ENCODE measurements around the gene GJB2.

GJB2 gene

DNA sequence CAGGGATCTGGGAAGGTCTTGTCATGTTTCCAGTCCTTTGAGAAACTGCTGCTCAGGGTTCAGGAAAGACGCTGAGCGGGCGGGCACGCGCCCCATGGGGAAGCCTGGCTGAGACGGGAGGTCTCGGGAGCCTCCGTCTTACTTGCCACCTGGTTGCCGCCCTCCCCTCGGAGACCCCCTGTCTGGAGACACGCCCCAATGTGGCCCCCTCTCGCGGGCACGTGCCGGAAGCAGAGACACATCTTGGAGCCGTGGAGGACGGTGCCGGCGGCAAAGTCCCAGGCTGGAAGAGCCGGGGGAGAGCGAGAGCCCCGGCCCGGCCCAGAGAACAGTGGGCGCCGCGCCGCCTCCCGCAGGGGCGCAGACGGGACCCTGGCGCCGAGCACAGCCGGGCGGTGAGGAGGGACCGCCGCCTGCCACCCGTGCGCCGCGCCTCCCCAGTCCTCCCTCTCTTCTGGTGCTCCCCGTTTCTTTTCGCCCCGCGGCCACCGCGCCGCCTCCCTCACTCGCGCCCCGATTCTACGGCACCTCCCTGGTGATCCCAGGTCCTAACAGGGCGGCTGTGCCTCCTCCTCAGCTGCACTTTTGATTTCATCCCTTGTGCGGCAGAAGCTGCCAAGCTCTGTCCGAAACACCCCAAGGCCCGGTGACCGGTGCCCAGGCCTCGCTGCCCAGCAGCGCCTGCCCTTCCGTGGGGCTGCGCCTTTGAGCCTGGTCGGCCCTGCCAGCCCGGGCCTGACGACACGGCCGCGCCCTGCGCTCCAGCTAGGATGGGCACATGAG is 15.5 kb downstream of the GJB2 start:
- no peaks in the 10 kb centered on the region for H3K27me3 ChIP-seq (ENCODE audit: low read length)
- H3K9ac ChIP-seq (ENCODE audit: low read length), result no peak overlapping the region
- H3K9me3 ChIP-seq (ENCODE audit: insufficient read depth, low read length), result no peaks in the 10 kb centered on the region
- H3F3A ChIP-seq (ENCODE audit: insufficient read depth), result no peaks in the 10 kb centered on the region
- no peak overlapping the region for H2AFZ ChIP-seq (ENCODE audit: low read depth, low read length, severe bottlenecking)
- no peak overlapping the region for H3K27ac ChIP-seq (ENCODE audit: low read depth, low read length)
- no peaks in the 10 kb centered on the region for H3K36me3 ChIP-seq (ENCODE audit: low read length)
- H3K4me2 ChIP-seq (ENCODE audit: low read depth, low read length, poor library complexity, severe bottlenecking), result no peak overlapping the region
- no peaks in the 10 kb centered on the region for H3K79me2 ChIP-seq (ENCODE audit: insufficient read depth, low read length)
- no peaks in the 10 kb centered on the region for H3K9me2 ChIP-seq (replicated peaks; ENCODE audit: insufficient read depth, low read length)
- H4K20me1 ChIP-seq (ENCODE audit: low read depth, low read length), result no peaks in the 10 kb centered on the region
- no peak overlapping the region for H3K4me3 ChIP-seq (ENCODE audit: insufficient read depth, low read length, poor library complexity, severe bottlenecking)
- no peak for TF ChIP-seq EZH2phosphoT487 (conservative IDR thresholded peaks at IDR 0.05; ENCODE audit: low read length)
- TF ChIP-seq, protein P1, sequence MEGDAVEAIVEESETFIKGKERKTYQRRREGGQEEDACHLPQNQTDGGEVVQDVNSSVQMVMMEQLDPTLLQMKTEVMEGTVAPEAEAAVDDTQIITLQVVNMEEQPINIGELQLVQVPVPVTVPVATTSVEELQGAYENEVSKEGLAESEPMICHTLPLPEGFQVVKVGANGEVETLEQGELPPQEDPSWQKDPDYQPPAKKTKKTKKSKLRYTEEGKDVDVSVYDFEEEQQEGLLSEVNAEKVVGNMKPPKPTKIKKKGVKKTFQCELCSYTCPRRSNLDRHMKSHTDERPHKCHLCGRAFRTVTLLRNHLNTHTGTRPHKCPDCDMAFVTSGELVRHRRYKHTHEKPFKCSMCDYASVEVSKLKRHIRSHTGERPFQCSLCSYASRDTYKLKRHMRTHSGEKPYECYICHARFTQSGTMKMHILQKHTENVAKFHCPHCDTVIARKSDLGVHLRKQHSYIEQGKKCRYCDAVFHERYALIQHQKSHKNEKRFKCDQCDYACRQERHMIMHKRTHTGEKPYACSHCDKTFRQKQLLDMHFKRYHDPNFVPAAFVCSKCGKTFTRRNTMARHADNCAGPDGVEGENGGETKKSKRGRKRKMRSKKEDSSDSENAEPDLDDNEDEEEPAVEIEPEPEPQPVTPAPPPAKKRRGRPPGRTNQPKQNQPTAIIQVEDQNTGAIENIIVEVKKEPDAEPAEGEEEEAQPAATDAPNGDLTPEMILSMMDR (IDR thresholded peaks at IDR 0.05; ENCODE audit: insufficient read depth, low read length, poor library complexity, severe bottlenecking), result no peak

DNA sequence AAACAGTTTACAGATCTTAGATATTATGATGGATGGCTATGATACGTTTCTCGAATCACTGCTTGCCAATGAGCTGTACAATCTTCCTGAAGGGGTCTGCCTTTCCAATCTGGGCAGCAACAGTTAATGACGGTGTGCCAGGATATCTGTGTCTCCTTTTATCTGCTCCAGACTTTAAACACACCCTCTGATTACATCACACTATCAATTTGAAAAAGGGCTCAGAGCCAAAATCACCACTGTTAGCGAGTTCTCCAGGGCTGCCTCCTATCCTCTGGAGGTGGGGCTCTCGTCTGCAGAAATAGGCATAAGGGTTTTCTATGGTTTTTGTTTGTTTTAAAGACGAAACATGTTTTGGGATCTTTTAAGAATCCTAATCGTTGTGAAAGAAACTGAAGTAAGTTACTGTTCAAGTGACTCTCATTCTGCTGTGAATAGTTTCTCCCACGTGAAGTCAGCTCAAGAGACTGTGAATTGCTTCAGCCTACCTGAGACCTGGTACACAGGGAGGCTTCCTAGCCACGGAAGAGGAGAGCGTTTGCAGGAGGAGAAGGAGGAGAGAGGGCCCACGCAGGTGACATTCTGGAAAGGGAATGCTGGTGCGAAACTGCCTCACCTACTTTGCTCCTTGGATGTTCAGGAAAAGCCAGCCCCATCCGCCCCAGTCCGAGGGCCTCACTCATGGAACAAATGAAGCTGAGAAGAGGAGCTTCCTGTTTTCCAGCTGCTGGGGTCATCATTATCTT is 16.7 kb downstream of the GJB2 start:
- TF ChIP-seq, protein P1 (IDR thresholded peaks at IDR 0.05; ENCODE audit: insufficient read depth, low read length, poor library complexity, severe bottlenecking), result no peak
- TF ChIP-seq EZH2phosphoT487 (conservative IDR thresholded peaks at IDR 0.05; ENCODE audit: low read length), result no peak

DNA sequence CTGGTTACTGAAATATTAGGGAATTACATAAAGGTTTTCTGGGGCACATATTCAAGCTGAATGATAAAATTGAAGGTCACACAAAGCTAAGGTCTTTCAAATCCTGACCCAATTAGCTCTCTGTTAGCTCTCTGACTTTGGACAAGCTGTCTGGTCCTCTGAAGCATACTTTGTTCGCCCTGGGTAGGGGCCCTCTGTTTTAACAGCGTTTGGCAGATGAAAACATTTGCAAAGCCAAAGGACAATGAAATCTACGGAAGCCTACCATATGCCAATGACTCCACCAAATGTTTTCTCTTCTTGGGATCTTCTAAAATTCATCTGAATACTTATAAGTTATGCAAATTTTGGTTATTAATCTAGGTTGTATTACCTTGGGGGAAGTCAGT is 17.3 kb downstream of the GJB2 start:
- Histone ChIP-seq H3K36me3 (ENCODE audit: low read length) (no peaks in the 10 kb centered on the region), H3K9ac (ENCODE audit: low read length) (no peak overlapping the region), H3K4me2 (ENCODE audit: low read depth, low read length, poor library complexity, severe bottlenecking) (no peak overlapping the region), H3K9me3 (ENCODE audit: insufficient read depth, low read length) (no peaks in the 10 kb centered on the region), H3K27ac (ENCODE audit: low read depth, low read length) (no peak overlapping the region), H3K4me3 (ENCODE audit: insufficient read depth, low read length, poor library complexity, severe bottlenecking) (no peak overlapping the region), H3K27me3 (ENCODE audit: low read length) (no peaks in the 10 kb centered on the region), H3K9me2 (replicated peaks; ENCODE audit: insufficient read depth, low read length) (no peaks in the 10 kb centered on the region), H3K79me2 (ENCODE audit: insufficient read depth, low read length) (no peaks in the 10 kb centered on the region), H4K20me1 (ENCODE audit: low read depth, low read length) (no peaks in the 10 kb centered on the region), H3F3A (ENCODE audit: insufficient read depth) (no peaks in the 10 kb centered on the region), H2AFZ (ENCODE audit: low read depth, low read length, severe bottlenecking) (no peak overlapping the region)
- no peak for TF ChIP-seq EZH2phosphoT487 (conservative IDR thresholded peaks at IDR 0.05; ENCODE audit: low read length)
- TF ChIP-seq, protein P1 (IDR thresholded peaks at IDR 0.05; ENCODE audit: insufficient read depth, low read length, poor library complexity, severe bottlenecking), result no peak

More for the DNA sequence above, 16.7 kb downstream of the GJB2 start:
- no peak overlapping the region for H2AFZ ChIP-seq (ENCODE audit: low read depth, low read length, severe bottlenecking)
- H3K27ac ChIP-seq (ENCODE audit: low read depth, low read length), result no peak overlapping the region
- H3K9me2 ChIP-seq (replicated peaks; ENCODE audit: insufficient read depth, low read length), result no peaks in the 10 kb centered on the region
- no peaks in the 10 kb centered on the region for H3K36me3 ChIP-seq (ENCODE audit: low read length)
- no peak overlapping the region for H3K4me3 ChIP-seq (ENCODE audit: insufficient read depth, low read length, poor library complexity, severe bottlenecking)
- no peak overlapping the region for H3K4me2 ChIP-seq (ENCODE audit: low read depth, low read length, poor library complexity, severe bottlenecking)
- H3K9ac ChIP-seq (ENCODE audit: low read length), result no peak overlapping the region
- H3F3A ChIP-seq (ENCODE audit: insufficient read depth), result no peaks in the 10 kb centered on the region
- H4K20me1 ChIP-seq (ENCODE audit: low read depth, low read length), result no peaks in the 10 kb centered on the region
- no peaks in the 10 kb centered on the region for H3K9me3 ChIP-seq (ENCODE audit: insufficient read depth, low read length)
- H3K27me3 ChIP-seq (ENCODE audit: low read length), result no peaks in the 10 kb centered on the region
- H3K79me2 ChIP-seq (ENCODE audit: insufficient read depth, low read length), result no peaks in the 10 kb centered on the region

Measured in SU-DHL-6 (cell line).